Bronchial epithelial cell (primary cell): Measurements from ENCODE around the gene VSNL1. TPM values are rescaled to one million over a fixed set of nuclear protein-coding genes. Genes with fewer than 3 reads are reported as not detected.

ENCODE experiments used
- DNase-seq: peaks from one replicate; pipeline ENCODE4 v3.0.0-alpha.2; 2010; ENCODE audit warnings: low read depth
- FAIRE-seq: peaks from 2 replicates; lab custom pipeline; 2011; peaks lifted over from hg19 to GRCh38; lab: Jason Lieb, UNC
- H3K27me3 ChIP-seq: 2 replicates; pipeline ENCODE4 v1.5.1; 2011; ENCODE audit warnings: low read length; ENCODE audit not compliant: control insufficient read depth, insufficient read depth
- H3K36me3 ChIP-seq: 2 replicates; pipeline ENCODE4 v1.5.1; 2011; ENCODE audit warnings: low read length; ENCODE audit not compliant: control insufficient read depth, insufficient read depth
- H3K4me3 ChIP-seq: 2 replicates; pipeline ENCODE4 v1.5.1; 2011; ENCODE audit warnings: mild to moderate bottlenecking, low read depth, low read length, control low read depth
- CTCF ChIP-seq: IDR thresholded peaks from 2 replicates; pipeline ENCODE4 v1.5.1; 2011; ENCODE audit warnings: mild to moderate bottlenecking, moderate library complexity, low read length, control low read depth, inconsistent platforms; ENCODE audit not compliant: insufficient read depth, severe bottlenecking
- total RNA-seq: library from RNA; depleted of rRNA; stranded (reverse); fragments of >200 nt; gene quantifications from 2 replicates; pipeline ENCODE4 v1.2.1, GENCODE V29; 2014

Gene VSNL1
- total RNA-seq, 1 donor from 2014 or later: 1.6 TPM

GRCh38 chr2:17517481-17518211, 22.9 kb upstream of the VSNL1 start:
- no peaks in the 10 kb centered on the region for H3K27me3 ChIP-seq
- FAIRE-seq (no peak), DNase-seq (no peak)
- H3K36me3 ChIP-seq: no peaks in the 10 kb centered on the region
- peak overlapping the region; percentile 54 for H3K4me3 ChIP-seq
- no peak for TF ChIP-seq CTCF

GRCh38 chr2:17518212-17519154, 22.0 kb upstream of the VSNL1 start, which contains the start of gene RAD51AP2:
Gene RAD51AP2 (minus strand): TSS chr2:17518440. CDS start chr2:17518415, 25 bp downstream.
- DNase-seq (peak; percentile 71), FAIRE-seq (no peak)
- TF ChIP-seq CTCF: no peak
- Histone ChIP-seq H3K4me3 (peak within 1 kb of the TSS; percentile 54), H3K36me3 (no peaks in the 10 kb centered on the region), H3K27me3 (no peaks in the 10 kb centered on the region)

GRCh38 chr2:17519486-17519885, 21.0 kb upstream of the VSNL1 start:
- H3K4me3 ChIP-seq: no peak overlapping the region
- no peak for TF ChIP-seq CTCF
- no peaks in the 10 kb centered on the region for H3K27me3 ChIP-seq
- H3K36me3 ChIP-seq: no peaks in the 10 kb centered on the region
- DNase-seq (no peak), FAIRE-seq (no peak)

GRCh38 chr2:17520761-17521160, 19.7 kb upstream of the VSNL1 start:
- Histone ChIP-seq H3K36me3 (no peaks in the 10 kb centered on the region), H3K27me3 (no peaks in the 10 kb centered on the region), H3K4me3 (no peak overlapping the region)
- FAIRE-seq (no peak), DNase-seq (no peak)
- TF ChIP-seq CTCF: no peak

GRCh38 chr2:17521621-17522020, 18.9 kb upstream of the VSNL1 start:
- Histone ChIP-seq H3K27me3 (no peaks in the 10 kb centered on the region), H3K36me3 (no peaks in the 10 kb centered on the region), H3K4me3 (no peak overlapping the region)
- FAIRE-seq: no peak
- no peak for TF ChIP-seq CTCF
- no peak for DNase-seq
